H1 (cell line): Measurements from ENCODE around the gene CYP46A1. TPM values are rescaled to one million over a fixed set of nuclear protein-coding genes. Genes with fewer than 3 reads are reported as not detected.

Source experiments
- CTCF ChIA-PET: fragments of 300-600 bp; sonication (Branson Sonifier 250); formaldehyde crosslinking; loops from one replicate; lab custom pipeline; 2021; ENCODE audit not compliant: partially characterized antibody; lab: Charles Lee
- POLR2A ChIA-PET: fragments of 300-600 bp; sonication (Branson Sonifier 250); formaldehyde crosslinking; loops from one replicate; lab custom pipeline; 2021; ENCODE audit warnings: inconsistent platforms; ENCODE audit not compliant: partially characterized antibody; lab: Charles Lee
- DNase-seq, 2 experiments: peaks; one replicate each; pipeline versions ENCODE4 v3.0.0 to v3.0.0-alpha.2; 2010 to 2022; ENCODE audit warnings: low spot score in 2 of 2, low read depth in 1 of 2, mixed read lengths in 1 of 2
- FAIRE-seq: peaks from 2 replicates; lab custom pipeline; 2011; peaks lifted over from hg19 to GRCh38; lab: Jason Lieb, UNC
- H2AFZ ChIP-seq: 2 replicates; pipeline ENCODE4 v1.8.1; 2012; ENCODE audit warnings: low read length, inconsistent platforms
- H2AK5ac ChIP-seq: 2 replicates; pipeline ENCODE4 v1.6.1; 2013; ENCODE audit warnings: low read depth, low read length
- H2BK120ac ChIP-seq: replicated peaks from 2 replicates; pipeline ENCODE3; 2013; ENCODE audit warnings: low read depth, low read length, inconsistent platforms
- H2BK12ac ChIP-seq: 2 replicates; pipeline ENCODE4 v1.6.1; 2013; ENCODE audit warnings: low read depth, low read length
- H2BK15ac ChIP-seq: 2 replicates; pipeline ENCODE4 v1.6.1; 2013; ENCODE audit warnings: low read length
- H2BK20ac ChIP-seq: 2 replicates; pipeline ENCODE4 v1.6.1; 2013; ENCODE audit warnings: low read length
- H2BK5ac ChIP-seq: 2 replicates; pipeline ENCODE4 v1.6.1; 2013; ENCODE audit warnings: low read depth, low read length
- H3K14ac ChIP-seq: 2 replicates; pipeline ENCODE4 v1.6.1; 2013; ENCODE audit warnings: inconsistent platforms; ENCODE audit not compliant: insufficient read length
- H3K18ac ChIP-seq: 2 replicates; pipeline ENCODE4 v1.6.1; 2013; ENCODE audit warnings: low read length; ENCODE audit errors: extremely low read depth
- H3K23ac ChIP-seq: 2 replicates; pipeline ENCODE4 v1.6.1; 2013; ENCODE audit warnings: inconsistent platforms; ENCODE audit not compliant: insufficient read length
- H3K23me2 ChIP-seq: 2 replicates; pipeline ENCODE4 v1.6.1; 2013; ENCODE audit warnings: low read depth, low read length
- H3K27ac ChIP-seq: 2 replicates; pipeline ENCODE4 v1.6.1; 2011; ENCODE audit warnings: low read depth, low read length, inconsistent platforms
- H3K27me3 ChIP-seq, 4 experiments: replicated peaks in 1 of 4; 1 replicate in 1 of 4; 2 replicates in 3 of 4; pipeline versions ENCODE4 v1.6.1 to v1.8.1; 2011 to 2013; ENCODE audit warnings: low read length in 3 of 4, mild to moderate bottlenecking in 3 of 4, inconsistent platforms in 2 of 4, mixed read lengths in 2 of 4, moderate library complexity in 1 of 4; ENCODE audit not compliant: control insufficient read depth in 3 of 4, insufficient read depth in 3 of 4; ENCODE audit errors: extremely low read depth in 1 of 4
- H3K36me3 ChIP-seq, 4 experiments: 2 replicates each; pipeline versions ENCODE4 v1.6.1 to v1.8.1; 2011 to 2013; ENCODE audit warnings: mild to moderate bottlenecking in 4 of 4, low read length in 3 of 4, moderate library complexity in 2 of 4, control low read depth in 1 of 4, inconsistent platforms in 1 of 4; ENCODE audit not compliant: insufficient read depth in 4 of 4, control insufficient read depth in 2 of 4
- H3K4ac ChIP-seq: replicated peaks from 2 replicates; pipeline ENCODE3; 2013; ENCODE audit warnings: low read length, low read depth, mixed read lengths, inconsistent platforms; ENCODE audit not compliant: insufficient read length
- H3K4me1 ChIP-seq, 4 experiments: replicated peaks in 1 of 4; 1 replicate in 1 of 4; 2 replicates in 3 of 4; pipeline versions ENCODE4 v1.6.1 to v1.8.1; 2011 to 2013; ENCODE audit warnings: low read length in 3 of 4, inconsistent platforms in 2 of 4, mixed read lengths in 1 of 4; ENCODE audit not compliant: insufficient read depth in 4 of 4, control insufficient read depth in 3 of 4
- H3K4me2 ChIP-seq, 2 experiments: 2 replicates each; pipeline versions ENCODE4 v1.6.1 to v1.8.1; 2011 to 2013; ENCODE audit warnings: low read depth in 2 of 2, low read length in 2 of 2, control low read depth in 1 of 2, inconsistent platforms in 1 of 2, mild to moderate bottlenecking in 1 of 2; ENCODE audit not compliant: insufficient read depth in 1 of 2
- H3K4me3 ChIP-seq, 4 experiments: fragments of 200-600, 300-600 bp in 1 of 4; sonication (generic), shearing (Covaris generic), sonication (Bioruptor Twin) in 1 of 4; 2 replicates each; pipeline versions ENCODE4 v1.5.1 to v1.8.1; 2011 to 2016; ENCODE audit warnings: low read length in 4 of 4, low read depth in 3 of 4, control low read depth in 2 of 4, inconsistent platforms in 2 of 4, mild to moderate bottlenecking in 2 of 4, mixed read lengths in 1 of 4, moderate library complexity in 1 of 4; ENCODE audit not compliant: insufficient read depth in 2 of 4; ENCODE audit errors: extremely low read depth in 1 of 4
- H3K56ac ChIP-seq: replicated peaks from 2 replicates; pipeline ENCODE3; 2013; ENCODE audit warnings: low read depth, mild to moderate bottlenecking, mixed read lengths, low read length, inconsistent platforms; ENCODE audit not compliant: insufficient read length
- H3K79me1 ChIP-seq: 2 replicates; pipeline ENCODE4 v1.6.1; 2013; ENCODE audit warnings: low read depth, low read length, control low read depth
- H3K79me2 ChIP-seq, 2 experiments: 2 replicates each; pipeline versions ENCODE4 v1.6.1 to v1.8.1; 2012 to 2013; ENCODE audit warnings: low read length in 2 of 2, mild to moderate bottlenecking in 2 of 2, inconsistent platforms in 1 of 2; ENCODE audit not compliant: insufficient read depth in 2 of 2, control insufficient read depth in 1 of 2
- H3K9ac ChIP-seq, 4 experiments: replicated peaks in 1 of 4; 1 replicate in 1 of 4; 2 replicates in 3 of 4; pipeline versions ENCODE4 v1.6.1 to v1.8.1; 2011 to 2013; ENCODE audit warnings: low read depth in 3 of 4, low read length in 3 of 4, control low read depth in 2 of 4, mild to moderate bottlenecking in 2 of 4, moderate library complexity in 2 of 4, inconsistent platforms in 1 of 4; ENCODE audit errors: extremely low read depth in 1 of 4
- H3K9me3 ChIP-seq, 2 experiments: 2 replicates each; pipeline versions ENCODE4 v1.6.1 to v1.8.1; 2012 to 2013; ENCODE audit warnings: mild to moderate bottlenecking in 2 of 2, moderate library complexity in 2 of 2, control low read depth in 1 of 2, inconsistent platforms in 1 of 2, low read depth in 1 of 2, low read length in 1 of 2, mixed read lengths in 1 of 2; ENCODE audit not compliant: insufficient read depth in 2 of 2
- H4K20me1 ChIP-seq, 2 experiments: replicated peaks in 1 of 2; 2 replicates each; pipeline versions ENCODE3 to v1.8.1; 2011 to 2013; ENCODE audit warnings: inconsistent platforms in 2 of 2, low read length in 2 of 2, mild to moderate bottlenecking in 1 of 2; ENCODE audit not compliant: insufficient read depth in 2 of 2, control insufficient read depth in 1 of 2
- H4K5ac ChIP-seq: 2 replicates; pipeline ENCODE4 v1.6.1; 2013; ENCODE audit warnings: low read length, low read depth, mixed read lengths, inconsistent platforms; ENCODE audit not compliant: insufficient read length
- H4K8ac ChIP-seq: 2 replicates; pipeline ENCODE4 v1.8.0; 2013; ENCODE audit warnings: mild to moderate bottlenecking, moderate library complexity, low read length, inconsistent platforms; ENCODE audit not compliant: insufficient read depth; ENCODE audit errors: extremely low read depth
- H4K91ac ChIP-seq: replicated peaks from 2 replicates; pipeline ENCODE3; 2013; ENCODE audit warnings: low read length, mixed read lengths, inconsistent platforms; ENCODE audit not compliant: insufficient read length
- ATF3 ChIP-seq: IDR thresholded peaks from 2 replicates; pipeline ENCODE4 v1.6.1; 2011; ENCODE audit warnings: low read depth, mild to moderate bottlenecking, low read length; ENCODE audit not compliant: insufficient read depth
- BRCA1 ChIP-seq: IDR thresholded peaks from 2 replicates; pipeline ENCODE4 v1.6.1; 2012; ENCODE audit warnings: low read depth, low read length, improper control_type of control experiment
- EGR1 ChIP-seq: IDR thresholded peaks from 2 replicates; pipeline ENCODE4 v1.6.1; 2011; ENCODE audit warnings: low read depth, low read length, borderline replicate concordance
- EP300 ChIP-seq, 2 experiments: IDR thresholded peaks; 1 replicate in 1 of 2; 2 replicates in 1 of 2; pipeline ENCODE4 v1.6.1; 2011 to 2012; ENCODE audit warnings: low read depth in 2 of 2, low read length in 2 of 2, mild to moderate bottlenecking in 2 of 2, borderline replicate concordance in 1 of 2, inconsistent platforms in 1 of 2, moderate library complexity in 1 of 2
- JUN ChIP-seq: IDR thresholded peaks from 2 replicates; pipeline ENCODE4 v1.6.1; 2011; ENCODE audit warnings: low read depth, mild to moderate bottlenecking, improper control_type of control experiment, low read length
- PHF8 ChIP-seq: fragments of 200-600 bp; sonication (generic); conservative IDR thresholded peaks from 2 replicates; pipeline ENCODE4 v1.7.1; 2012; ENCODE audit warnings: low read depth, mild to moderate bottlenecking, inconsistent platforms, low read length, moderate library complexity
- SIRT6 ChIP-seq: IDR thresholded peaks from one replicate; pipeline ENCODE4 v1.7.1; 2012; ENCODE audit warnings: low read length, inconsistent platforms
- SP1 ChIP-seq: IDR thresholded peaks from 2 replicates; pipeline ENCODE4 v1.6.1; 2011; ENCODE audit warnings: low read depth, low read length
- TAF7 ChIP-seq: optimal IDR thresholded peaks from 2 replicates; pipeline ENCODE3; 2011; ENCODE audit warnings: low read depth, mild to moderate bottlenecking, inconsistent platforms, low read length, moderate library complexity, borderline replicate concordance
- TEAD4 ChIP-seq: IDR thresholded peaks from 2 replicates; pipeline ENCODE4 v1.6.1; 2012; ENCODE audit warnings: low read depth, low read length, inconsistent platforms, mixed read lengths
- ZNF274 ChIP-seq: IDR thresholded peaks from 2 replicates; pipeline ENCODE4 v1.7.0; 2012; ENCODE audit warnings: low read length, borderline replicate concordance; ENCODE audit errors: extremely low read depth
- WGBS, 2 experiments: shearing (Covaris generic) in 1 of 2; methylation state at CpG; one replicate each; pipeline versions ENCODE4 v1.1.6 to v1.1.7; 2013 to 2015; ENCODE audit warnings: low lambda C conversion rate in 2 of 2, mixed read lengths in 2 of 2, inconsistent platforms in 1 of 2, low coverage in 1 of 2, missing lambda C conversion rate in 1 of 2; ENCODE audit not compliant: insufficient replicate concordance in 2 of 2, insufficient coverage in 1 of 2, insufficient read length in 1 of 2; ENCODE audit errors: extremely low coverage in 1 of 2, missing lambda C conversion rate in 1 of 2; 5-methylcytosine and 5-hydroxymethylcytosine counted together
- polyA plus RNA-seq, 7 experiments: library from polyadenylated mRNA; depleted of rRNA in 3 of 7; stranded (reverse) in 5 of 7; unstranded in 2 of 7; fragments of >200 nt in 5 of 7; fragments of 200-250 nt in 2 of 7; gene quantifications; 1 replicate in 5 of 7; 2 replicates in 1 of 7; 4 replicates in 1 of 7; pipeline versions ENCODE4 v1.2.1 to v1.2.3, GENCODE V29; 2011 to 2013; ENCODE audit warnings: missing spikeins in 2 of 7, mixed read lengths in 2 of 7
- total RNA-seq: library from RNA; stranded (reverse); fragmentation: NEBNext Ultra II Directional; extraction: Animal tissue kit (Norgen Biotek cat#: 25700); gene quantifications from 2 replicates; pipeline ENCODE4 v1.2.1, GENCODE V29; 2021

Gene CYP46A1
- total and polyA plus RNA-seq, 2 of the 8 experiments (the other 6 are each of a cell fraction or from before 2014, with no cell fraction given) = 0.41 to 1.3 TPM

GRCh38 chr14:99728231-99728920, 44.3 kb downstream of the CYP46A1 start:
- Histone ChIP-seq H4K91ac (peak overlapping the region; percentile 56), H3K27me3 (0 out of 7 replicates have a peak, but pooled peaks cover 0 to 3% (median 0%) of the 10 kb centered on the region in 4 experiments), H3K36me3 (no peaks in the 10 kb centered on the region; a peak in 1 of 8 replicates), H3K23ac (no peak overlapping the region), H3K56ac (no peak overlapping the region), H3K4me2 (no peak overlapping the region), H3K4ac (no peak overlapping the region), H3K4me1 (peaks cover 0 to 12% (median 7%) of the 10 kb centered on the region in 4 experiments; a peak in 5 of 7 replicates), H3K14ac (no peak overlapping the region), H2BK120ac (no peak overlapping the region), H3K9me3 (no peaks in the 10 kb centered on the region), H2BK20ac (peak overlapping the region; percentile 86; the same call in 1 of the 2 replicates), H3K4me3 (no peak overlapping the region), H2AK5ac (0 out of 2 replicates have a peak overlapping the region, but pooled peaks have one; percentile 39), H3K27ac (no peak overlapping the region), H2AFZ (no peak overlapping the region), H2BK15ac (no peak overlapping the region; the same call in 1 of the 2 replicates), H4K20me1 (peaks cover 0 to 1% of the 10 kb centered on the region in 2 experiments), H4K8ac (no peak overlapping the region; the same call in 1 of the 2 replicates), H3K79me2 (no peaks in the 10 kb centered on the region), H3K9ac (no peak overlapping the region), H2BK5ac (no peak overlapping the region), H3K23me2 (no peaks in the 10 kb centered on the region; the same call in 1 of the 2 replicates), H3K79me1 (no peaks in the 10 kb centered on the region), H4K5ac (no peak overlapping the region), H3K18ac (no peak overlapping the region), H2BK12ac (no peak overlapping the region)
- FAIRE-seq (no peak), DNase-seq (no peak)
- ChIA-PET POLR2A (no interaction called here), CTCF (interaction anchor here (0.8 to 18.9 kb wide), 8 partner anchors 19 to 187 kb away, joined by 3 to 237 read pairs (median 4); no protein-coding TSS in a partner anchor)
- 90% methylated on average over 10 of the region's 16 CpGs; no CpG with 5 or more reads in 1 of the 2 experiments for WGBS, 2 experiments
- TF ChIP-seq PHF8 = no peak
- no peak for TF ChIP-seq EP300 (IDR thresholded peaks at IDR 0.05; ENCODE audit: borderline replicate concordance in 1 of 2, low read depth in 2 of 2, low read length in 2 of 2)
- TF ChIP-seq SIRT6 = no peak
- TF ChIP-seq BRCA1 = no peak
- no peak for TF ChIP-seq SP1
- TF ChIP-seq ATF3 = no peak
- no peak for TF ChIP-seq JUN
- TF ChIP-seq EGR1 = no peak
- no peak for TF ChIP-seq TAF7
- no peak for TF ChIP-seq TEAD4
- no peak for TF ChIP-seq ZNF274
